Omental fat pad (tissue), 4 donors: Measurements from ENCODE around the gene RAB6C. TPM values are rescaled to one million over a fixed set of nuclear protein-coding genes. Genes with fewer than 3 reads are reported as not detected.
A peak's percentile ranks its signal among the peaks of the same experiment; 100 is the strongest.
"Not testable (repeated sequence)": the region's sequence is repeated elsewhere in the genome, so short reads cannot be mapped to it uniquely, and the experiment has no call there.

Experiments
- ATAC-seq: fragments of 150-250 bp; one replicate; pipeline ENCODE4 v1.9.1; 2016; ENCODE audit warnings: mild to moderate bottlenecking, moderate library complexity; ENCODE audit not compliant: low FRiP score
- DNase-seq: peaks from one replicate; pipeline ENCODE4 v3.0.0-alpha.2; 2019; ENCODE audit warnings: low spot score
- CTCF ChIP-seq, 3 donors: fragments of 450-650 bp; IDR thresholded peaks; one replicate each; pipeline ENCODE4 v1.5.1; 2016 to 2017; ENCODE audit warnings: antibody characterized with exemption in 3 of 3, mild to moderate bottlenecking in 3 of 3, moderate library complexity in 2 of 3
- total RNA-seq, 4 donors: library from RNA; depleted of rRNA; stranded (reverse); fragments of >200 nt; gene quantifications; one replicate each; pipeline ENCODE4 v1.1.0, GENCODE V29; 2016

The RAB6C gene
- total RNA-seq, 4 donors from 2014 or later, result 0.19 TPM; not detected in 3

DNA sequence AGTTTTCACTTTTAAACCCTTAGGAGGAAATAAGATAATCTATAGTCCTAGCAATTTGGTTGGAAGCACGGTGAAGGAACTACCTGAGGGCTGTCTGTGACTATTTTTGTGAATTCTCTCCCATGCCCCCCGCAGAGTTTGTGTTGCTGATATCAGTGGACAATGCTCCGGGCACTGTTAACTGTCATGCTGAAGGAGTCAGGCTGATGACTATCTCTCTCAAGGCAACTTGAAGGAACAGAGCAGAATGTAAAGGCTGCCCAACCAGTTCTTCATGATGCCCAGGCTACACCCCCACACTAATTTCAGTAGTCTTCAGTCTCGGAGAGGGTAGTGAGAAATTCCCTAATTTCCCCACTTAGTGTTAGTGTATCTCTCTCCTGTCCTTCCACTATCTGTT is 21.6 kb upstream of the RAB6C start:
- no peak for ATAC-seq
- no peak for TF ChIP-seq CTCF (IDR thresholded peaks at IDR 0.05)
- no peak for DNase-seq

DNA sequence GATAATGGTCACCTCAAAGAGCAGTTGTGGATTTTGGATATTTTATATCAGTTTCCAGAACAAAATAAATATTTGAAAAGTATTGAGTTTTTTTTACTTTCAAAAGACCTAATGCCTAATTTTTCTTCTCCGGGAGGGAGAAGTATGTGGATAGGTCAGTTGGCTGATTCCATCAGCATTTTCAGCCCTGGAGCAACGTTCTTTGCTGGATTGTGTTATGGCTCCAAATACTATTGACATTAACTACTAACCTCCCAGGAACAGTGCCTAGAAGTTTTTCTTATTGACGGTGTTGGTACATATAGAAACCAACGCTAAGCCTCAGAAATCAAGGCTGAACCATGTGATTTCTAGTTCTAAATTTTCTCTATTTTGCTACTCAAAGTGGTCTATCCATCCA is 20.7 kb upstream of the RAB6C start:
- DNase-seq, ATAC-seq: not testable (repeated sequence)

DNA sequence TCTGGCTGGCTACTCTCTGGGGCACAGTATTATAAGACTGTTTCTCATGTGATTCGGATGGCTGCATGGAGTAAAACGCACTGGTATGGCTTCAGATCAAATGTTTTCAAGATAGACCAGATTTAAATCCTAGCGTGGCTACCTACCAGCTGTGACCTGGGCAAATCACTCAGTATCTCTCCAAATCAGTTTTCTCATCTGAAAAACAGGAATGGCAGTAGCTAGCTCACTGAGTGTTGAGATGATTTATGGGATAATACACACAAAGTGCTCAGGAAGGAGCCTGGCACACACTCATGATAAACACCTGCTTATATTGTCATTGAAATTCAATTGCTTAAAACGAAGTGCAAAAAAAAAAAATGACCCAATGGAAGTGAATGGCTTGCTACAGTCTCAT is 10.9 kb upstream of the RAB6C start:
- ATAC-seq, DNase-seq: not testable (repeated sequence)

- DNase-seq, result no peak
- ATAC-seq, result no peak
- TF ChIP-seq CTCF (IDR thresholded peaks at IDR 0.05), result no peak
These were observed 4.3 kb upstream of the RAB6C start for GRCh38 chr2:129975016-129975774.

GRCh38 chr2:129976969-129977368 is 2.5 kb upstream of the RAB6C start:
- not testable (repeated sequence) for DNase-seq, ATAC-seq

GRCh38 chr2:129977986-129978385 is 1.5 kb upstream of the RAB6C start:
- no peak for TF ChIP-seq CTCF (IDR thresholded peaks at IDR 0.05)
- ATAC-seq (no peak), DNase-seq (no peak)

- not testable (repeated sequence) for DNase-seq
- peak; percentile 64 for ATAC-seq
These were observed 780 bp downstream of the RAB6C start for GRCh38 chr2:129980246-129980645.

DNA sequence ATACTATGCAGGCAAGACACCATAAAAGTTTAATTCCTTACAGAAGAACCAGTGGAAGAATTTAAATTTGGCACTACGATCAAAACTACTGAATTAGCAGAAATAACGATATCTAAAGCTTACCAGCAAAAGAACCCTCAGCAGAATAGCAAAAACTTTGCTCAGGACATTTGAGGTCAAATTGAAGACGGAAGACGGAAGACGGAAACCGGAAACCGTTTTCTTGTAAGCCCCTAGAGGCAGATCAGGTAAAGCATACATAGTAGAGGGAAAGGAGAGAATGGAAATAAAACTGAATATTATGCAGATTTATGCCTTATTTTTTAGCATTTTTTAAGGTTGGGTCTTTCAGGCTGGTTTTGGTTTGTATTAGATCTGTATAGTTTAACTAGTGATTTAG is 2.2 kb downstream of the RAB6C start:
- DNase-seq, ATAC-seq: not testable (repeated sequence)

DNA sequence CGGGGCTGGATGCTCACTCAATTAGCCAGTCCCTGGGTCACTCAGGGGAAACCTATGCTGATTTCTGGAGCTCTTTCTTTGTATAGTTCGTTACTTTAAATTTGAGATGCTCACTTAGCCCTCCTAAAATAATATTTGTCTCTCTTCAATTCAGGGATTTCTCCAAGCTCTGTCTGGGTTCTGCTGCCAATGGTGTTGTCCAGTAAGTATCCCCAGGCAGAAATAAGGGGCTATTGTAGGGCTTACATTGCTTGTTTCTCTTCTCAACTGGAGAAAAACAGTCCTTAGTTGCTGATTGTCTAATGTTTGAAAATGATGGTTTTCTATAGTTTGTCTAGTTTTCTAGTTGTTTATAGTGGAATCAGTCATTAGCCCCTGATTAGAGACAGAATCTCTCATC is 5.0 kb downstream of the RAB6C start:
- no peak for TF ChIP-seq CTCF (IDR thresholded peaks at IDR 0.05)
- ATAC-seq, result no peak
- DNase-seq, result no peak

DNA sequence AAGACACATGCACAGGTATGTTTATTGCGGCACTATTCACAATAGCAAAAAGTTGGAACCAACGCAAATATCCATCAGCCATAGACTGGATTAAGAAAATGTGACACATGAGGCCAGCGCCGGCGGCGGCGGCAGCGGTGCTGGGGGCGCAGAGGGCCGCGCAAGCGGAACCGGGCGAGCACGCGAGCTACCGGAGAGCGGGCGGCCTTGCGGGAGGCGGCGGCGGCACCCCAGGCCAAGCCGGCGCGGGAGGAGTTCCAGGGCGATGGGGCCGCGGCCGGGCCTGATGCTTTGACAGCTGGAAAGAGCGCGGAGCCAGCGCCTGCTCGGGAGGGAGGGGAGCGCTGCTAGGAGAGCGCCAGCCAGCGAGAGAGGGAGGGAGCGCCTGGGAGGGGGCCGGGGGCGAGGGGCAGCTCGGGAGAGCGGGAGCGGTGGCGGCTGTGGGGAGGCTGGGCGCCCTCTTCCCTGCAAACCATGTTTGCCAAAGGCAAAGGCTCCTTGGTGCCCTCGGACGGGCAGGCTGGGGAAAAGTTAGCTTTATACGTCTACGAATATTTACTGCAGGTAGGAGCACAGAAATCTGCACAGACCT is 13.0 kb downstream of the RAB6C start:
- ATAC-seq, DNase-seq: not testable (repeated sequence)

DNA sequence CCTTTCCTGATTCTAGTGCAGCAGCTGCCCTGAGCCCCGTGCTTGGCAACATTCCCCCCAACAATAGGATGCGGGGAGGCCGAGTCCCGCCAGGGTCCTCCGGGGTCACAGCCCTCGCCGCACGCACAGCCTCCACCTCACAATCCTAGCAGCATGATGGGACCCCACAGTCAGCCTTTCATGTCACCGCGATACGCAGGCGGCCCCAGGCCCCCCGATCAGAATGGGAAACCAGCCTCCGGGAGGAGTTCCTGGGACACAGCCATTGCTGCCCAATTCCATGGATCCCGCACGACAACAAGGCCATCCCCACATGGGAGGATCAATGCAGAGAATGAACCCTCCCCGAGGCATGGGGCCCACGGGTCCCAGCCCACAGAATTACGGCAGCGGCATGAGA is 13.7 kb downstream of the RAB6C start:
- DNase-seq, ATAC-seq: not testable (repeated sequence)

GRCh38 chr2:129996657-129997237 is 17.3 kb downstream of the RAB6C start:
- ATAC-seq, DNase-seq: not testable (repeated sequence)

- ATAC-seq, DNase-seq: not testable (repeated sequence)
These were observed 19.3 kb downstream of the RAB6C start for GRCh38 chr2:129998771-129999170.

DNA sequence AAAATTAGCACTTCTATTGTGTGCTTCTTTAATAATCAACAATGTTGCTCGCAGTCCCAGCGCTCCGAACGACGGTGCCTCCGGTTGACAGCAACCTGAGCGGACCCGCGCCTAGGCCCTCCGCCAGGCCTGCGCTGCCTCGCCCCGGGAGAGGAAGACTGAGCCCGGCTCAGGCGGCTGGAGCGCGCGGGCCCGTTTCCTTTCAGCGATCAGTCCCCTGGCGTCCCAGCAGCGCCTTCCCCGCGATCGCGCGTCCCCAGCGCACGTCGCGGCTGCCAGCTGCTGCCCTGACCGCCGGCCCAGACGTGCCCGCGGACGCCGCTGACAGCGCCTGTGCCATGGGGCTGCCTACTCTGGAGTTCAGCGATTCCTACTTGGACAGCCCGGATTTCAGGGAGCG is 26.4 kb downstream of the RAB6C start:
- ATAC-seq, DNase-seq: not testable (repeated sequence)

DNA sequence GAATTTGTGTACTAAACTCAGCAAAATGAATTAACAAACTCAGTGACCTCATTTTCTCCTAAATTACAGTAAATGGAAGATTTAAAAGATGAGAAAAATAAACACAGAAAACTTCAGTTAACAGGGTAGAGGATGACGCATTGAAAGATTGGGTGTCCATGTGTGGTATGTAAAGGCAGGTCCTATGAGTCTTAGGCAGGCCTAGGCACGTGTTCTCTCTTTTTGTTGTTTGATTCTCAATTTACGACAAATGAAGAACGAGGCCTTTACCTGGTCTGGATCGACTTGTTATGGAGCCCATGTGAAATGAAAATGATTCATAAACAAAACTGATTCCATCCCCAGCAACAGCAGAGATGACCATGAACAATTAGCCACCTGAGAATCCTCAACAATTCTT is 37.2 kb downstream of the RAB6C start:
- ATAC-seq, DNase-seq: not testable (repeated sequence)
